Ureter (tissue), 1 donor: ENCODE results near the gene PRSS38. TPM values are rescaled to one million over a fixed set of nuclear protein-coding genes. Genes with fewer than 3 reads are reported as not detected.

Source experiments
- DNase-seq: peaks from one replicate; pipeline ENCODE4 v3.0.0-alpha.2; 2020; ENCODE audit warnings: low spot score
- total RNA-seq: library from RNA; stranded (reverse); gene quantifications from one replicate; pipeline ENCODE4 v1.2.4, GENCODE V29; 2023
- donor health status: DM: yes; HTN: yes; CAD: no.

Gene PRSS38
- not detected for total RNA-seq

GRCh38 chr1:227815468-227816409, at the start of gene PRSS38:
Gene PRSS38 (plus strand): TSS chr1:227815675. CDS start chr1:227815717, 42 bp downstream.
- no peak for DNase-seq

GRCh38 chr1:227766015-227766634, 49.4 kb upstream of the PRSS38 start:
- DNase-seq, result no peak

GRCh38 chr1:227766653-227767277, 48.7 kb upstream of the PRSS38 start:
- DNase-seq, result no peak

- DNase-seq, result no peak
These were observed 47.9 kb upstream of the PRSS38 start for GRCh38 chr1:227767401-227768124.

- DNase-seq, result no peak
These were observed 47.4 kb upstream of the PRSS38 start for GRCh38 chr1:227768125-227768439.

GRCh38 chr1:227768640-227769039, 46.8 kb upstream of the PRSS38 start:
- DNase-seq, result no peak

GRCh38 chr1:227769047-227769935, 46.2 kb upstream of the PRSS38 start:
- no peak for DNase-seq

GRCh38 chr1:227769936-227770494, 45.5 kb upstream of the PRSS38 start:
- no peak for DNase-seq

GRCh38 chr1:227770812-227771211, 44.7 kb upstream of the PRSS38 start:
- no peak for DNase-seq

GRCh38 chr1:227771326-227771725, 44.1 kb upstream of the PRSS38 start:
- DNase-seq, result no peak

- no peak for DNase-seq
These were observed 43.7 kb upstream of the PRSS38 start for GRCh38 chr1:227771771-227772170.

GRCh38 chr1:227773558-227773957, 41.9 kb upstream of the PRSS38 start:
- DNase-seq, result no peak

- DNase-seq, result no peak
These were observed 41.3 kb upstream of the PRSS38 start for GRCh38 chr1:227774051-227774731.

GRCh38 chr1:227774821-227775661, 40.4 kb upstream of the PRSS38 start:
- no peak for DNase-seq

- no peak for DNase-seq
These were observed 39.6 kb upstream of the PRSS38 start for GRCh38 chr1:227775841-227776240.

- no peak for DNase-seq
These were observed 39.1 kb upstream of the PRSS38 start for GRCh38 chr1:227776331-227776771.

- no peak for DNase-seq
These were observed 38.3 kb upstream of the PRSS38 start for GRCh38 chr1:227777156-227777555.

- no peak for DNase-seq
These were observed 37.8 kb upstream of the PRSS38 start for GRCh38 chr1:227777646-227778045.

- no peak for DNase-seq
These were observed 37.0 kb upstream of the PRSS38 start for GRCh38 chr1:227778401-227778947.
